SK-N-SH (cell line): ENCODE measurements around the gene CUEDC1. TPM values are rescaled to one million over a fixed set of nuclear protein-coding genes. Genes with fewer than 3 reads are reported as not detected.

Experiments
- CTCF ChIA-PET: fragments of 300-600, 350-600 bp; formaldehyde crosslinking; extraction: SDS; loops from one replicate; lab custom pipeline; 2021; lab: Yijun Ruan, JAX
- POLR2A ChIA-PET: fragments of 350-600 bp; sonication (Branson Sonifier 250); formaldehyde crosslinking; extraction: SDS; loops from one replicate; lab custom pipeline; 2020; ENCODE audit warnings: antibody characterized with exemption, inconsistent platforms; lab: Yijun Ruan, JAX
- DNase-seq: peaks from one replicate; pipeline ENCODE4 v3.0.0; 2012
- H2AFZ ChIP-seq: fragments of 200-600 bp; sonication (generic); 2 replicates; pipeline ENCODE4 v1.8.1; 2016; ENCODE audit warnings: antibody characterized with exemption, mild to moderate bottlenecking, low read depth
- H3F3A ChIP-seq: fragments of 200-600 bp; sonication (generic); replicated peaks from 2 replicates; pipeline ENCODE3; 2016; ENCODE audit warnings: antibody characterized with exemption, mild to moderate bottlenecking; ENCODE audit not compliant: insufficient read depth
- H3K27ac ChIP-seq, 2 experiments: fragments of 200-500 bp in 1 of 2; fragments of 200-600 bp in 1 of 2; sonication (Bioruptor generic) in 1 of 2; sonication (generic), shearing (Covaris generic) in 1 of 2; 2 replicates each; pipeline versions ENCODE4 v1.5.1 to v1.6.1; 2014 to 2016; ENCODE audit warnings: low read depth in 2 of 2, inconsistent platforms in 1 of 2, low read length in 1 of 2, mild to moderate bottlenecking in 1 of 2, mixed read lengths in 1 of 2
- H3K27me3 ChIP-seq: fragments of 200-600 bp; sonication (generic), shearing (Covaris generic); 2 replicates; pipeline ENCODE4 v1.6.1; 2016; ENCODE audit warnings: mixed run types; ENCODE audit not compliant: insufficient read depth
- H3K36me3 ChIP-seq, 2 experiments: fragments of 200-500 bp in 1 of 2; fragments of 200-600 bp in 1 of 2; sonication (Bioruptor generic) in 1 of 2; sonication (generic) in 1 of 2; replicated peaks in 1 of 2; 2 replicates each; pipeline versions ENCODE3 to v1.5.1; 2014 to 2016; ENCODE audit warnings: low read length in 1 of 2, mild to moderate bottlenecking in 1 of 2; ENCODE audit not compliant: insufficient read depth in 2 of 2, control insufficient read depth in 1 of 2
- H3K4me1 ChIP-seq, 2 experiments: fragments of 200-500 bp in 1 of 2; fragments of 200-600 bp in 1 of 2; sonication (Bioruptor generic) in 1 of 2; sonication (generic), shearing (Covaris generic) in 1 of 2; 2 replicates each; pipeline versions ENCODE4 v1.5.1 to v1.6.1; 2014 to 2016; ENCODE audit warnings: low read depth in 1 of 2, low read length in 1 of 2, mixed run types in 1 of 2; ENCODE audit not compliant: insufficient read depth in 2 of 2, control insufficient read depth in 1 of 2
- H3K4me2 ChIP-seq: fragments of 200-600 bp; sonication (generic), shearing (Covaris generic); 2 replicates; pipeline ENCODE4 v1.6.1; 2017; ENCODE audit warnings: mixed run types
- H3K4me3 ChIP-seq, 2 experiments: fragments of 200-500 bp in 1 of 2; fragments of 200-600 bp in 1 of 2; sonication (Bioruptor generic) in 1 of 2; sonication (generic), shearing (Covaris generic) in 1 of 2; 2 replicates each; pipeline versions ENCODE4 v1.5.1 to v1.8.1; 2014 to 2016; ENCODE audit warnings: low read depth in 2 of 2, inconsistent platforms in 1 of 2, low read length in 1 of 2, mild to moderate bottlenecking in 1 of 2, mixed read lengths in 1 of 2, moderate library complexity in 1 of 2
- H3K79me2 ChIP-seq: fragments of 200-600 bp; sonication (generic); 2 replicates; pipeline ENCODE4 v1.8.1; 2017; ENCODE audit warnings: mild to moderate bottlenecking; ENCODE audit not compliant: insufficient read depth
- H3K9ac ChIP-seq: fragments of 200-600 bp; sonication (generic); 2 replicates; pipeline ENCODE4 v1.6.1; 2017; ENCODE audit warnings: mixed run types
- H3K9me2 ChIP-seq: fragments of 200-600 bp; sonication (generic); 2 replicates; pipeline ENCODE4 v1.6.1; 2017; ENCODE audit warnings: mixed run types
- H3K9me3 ChIP-seq: fragments of 200-600 bp; sonication (generic); 2 replicates; pipeline ENCODE4 v1.6.1; 2017; ENCODE audit warnings: mixed run types, mild to moderate bottlenecking, moderate library complexity
- H4K20me1 ChIP-seq: fragments of 200-600 bp; sonication (generic); 2 replicates; pipeline ENCODE4 v1.6.1; 2017; ENCODE audit warnings: mild to moderate bottlenecking, mixed run types; ENCODE audit not compliant: insufficient read depth
- CHD2 ChIP-seq: fragments of 150-350 bp; IDR thresholded peaks from 2 replicates; pipeline ENCODE4 v1.6.1; 2018; ENCODE audit warnings: low read length; ENCODE audit not compliant: partially characterized antibody
- ELF1 ChIP-seq: IDR thresholded peaks from 2 replicates; pipeline ENCODE4 v1.4.0; 2012
- EP300 ChIP-seq, 2 experiments: IDR thresholded peaks; 2 replicates each; pipeline versions ENCODE4 v1.4.0 to v1.6.1; 2012; ENCODE audit warnings: borderline replicate concordance in 1 of 2, low read depth in 1 of 2, low read length in 1 of 2
- FOXJ3 ChIP-seq: sonication (generic); formaldehyde crosslinking; IDR thresholded peaks from 2 replicates; pipeline ENCODE4 v1.5.1; 2020; ENCODE audit warnings: mild to moderate bottlenecking, missing genetic modification reagents
- FOXM1 ChIP-seq: IDR thresholded peaks from 2 replicates; pipeline ENCODE4 v1.4.0; 2012; ENCODE audit warnings: low read depth, mild to moderate bottlenecking
- GABPA ChIP-seq: IDR thresholded peaks from 2 replicates; pipeline ENCODE4 v1.4.0; 2012; ENCODE audit warnings: low read depth, mild to moderate bottlenecking
- GATA2 ChIP-seq: sonication (generic); formaldehyde crosslinking; IDR thresholded peaks from 2 replicates; pipeline ENCODE4 v1.5.0; 2020; ENCODE audit warnings: mild to moderate bottlenecking, missing genetic modification reagents
- MEF2A ChIP-seq: IDR thresholded peaks from 2 replicates; pipeline ENCODE4 v1.4.0; 2012; ENCODE audit warnings: low read depth, borderline replicate concordance
- MXI1 ChIP-seq: IDR thresholded peaks from 2 replicates; pipeline ENCODE4 v1.6.1; 2012; ENCODE audit warnings: mild to moderate bottlenecking, low read depth, low read length, improper control_type of control experiment
- RAD21 ChIP-seq: IDR thresholded peaks from 2 replicates; pipeline ENCODE4 v1.6.1; 2012; ENCODE audit warnings: mild to moderate bottlenecking, low read length
- RCOR1 ChIP-seq: fragments of 150-350 bp; IDR thresholded peaks from 2 replicates; pipeline ENCODE4 v1.6.1; 2017; ENCODE audit warnings: antibody characterized with exemption, low read length
- RFX5 ChIP-seq: IDR thresholded peaks from 2 replicates; pipeline ENCODE4 v1.6.1; 2012; ENCODE audit warnings: mild to moderate bottlenecking, improper control_type of control experiment, low read length
- SIN3A ChIP-seq: IDR thresholded peaks from 2 replicates; pipeline ENCODE4 v1.6.1; 2012; ENCODE audit warnings: low read depth, mild to moderate bottlenecking, low read length, moderate library complexity, borderline replicate concordance
- TAF1 ChIP-seq: IDR thresholded peaks from 2 replicates; pipeline ENCODE4 v1.6.1; 2012; ENCODE audit warnings: low read depth, mild to moderate bottlenecking, low read length, moderate library complexity, borderline replicate concordance
- TEAD4 ChIP-seq: IDR thresholded peaks from 2 replicates; pipeline ENCODE4 v1.4.0; 2012; ENCODE audit warnings: mild to moderate bottlenecking, borderline replicate concordance; ENCODE audit not compliant: insufficient read depth
- USF2 ChIP-seq: fragments of 150-350 bp; IDR thresholded peaks from 2 replicates; pipeline ENCODE4 v1.6.1; 2017; ENCODE audit warnings: antibody characterized with exemption, low read length, low read depth, borderline replicate concordance
- ZBTB33 ChIP-seq: IDR thresholded peaks from 2 replicates; pipeline ENCODE4 v1.4.0; 2012; ENCODE audit warnings: low read depth, borderline replicate concordance
- WGBS: methylation state at CpG from one replicate; pipeline ENCODE4 v1.1.6; 2017; ENCODE audit warnings: low lambda C conversion rate; 5-methylcytosine and 5-hydroxymethylcytosine counted together
- polyA plus RNA-seq, 3 experiments: library from polyadenylated mRNA; depleted of rRNA; stranded (reverse); fragments of >200 nt; gene quantifications; 2 replicates each; pipeline ENCODE4 v1.2.3, GENCODE V29; 2012
- TF ChIP-seq, protein P1 (sequence below): IDR thresholded peaks from 2 replicates; pipeline ENCODE4; 2012

CUEDC1 gene
- polyA plus RNA-seq, 1 of the 3 experiments (the other 2 are of a cell fraction), result 58.9 TPM

DNA sequence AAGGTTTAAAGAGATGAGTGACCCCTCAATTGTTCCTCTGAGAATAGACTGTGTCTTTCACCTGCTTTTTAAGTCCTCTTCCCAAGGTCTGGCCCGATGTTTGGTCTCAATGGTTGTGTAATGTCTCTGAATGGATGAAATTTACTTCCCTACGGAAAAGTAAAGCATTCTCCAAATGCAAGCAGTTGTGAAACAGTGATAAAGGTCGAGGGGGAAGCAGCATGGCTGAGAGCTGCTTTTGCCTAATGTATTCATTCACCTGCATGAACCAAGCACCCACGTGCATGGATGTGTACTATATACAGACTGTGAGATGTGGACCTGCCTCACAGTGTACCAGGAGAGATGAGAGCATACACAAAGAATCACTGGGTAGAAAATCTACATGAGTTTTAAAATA, 116.8 kb downstream of the CUEDC1 start:
- Histone ChIP-seq H3K9ac (no peak overlapping the region), H3K27me3 (no peaks in the 10 kb centered on the region), H3K9me2 (no peaks in the 10 kb centered on the region), H2AFZ (no peak overlapping the region), H3K9me3 (no peaks in the 10 kb centered on the region), H3K27ac (no peak overlapping the region), H3K4me2 (no peak overlapping the region), H3K36me3 (peaks cover 40 to 52% of the 10 kb centered on the region in 2 experiments), H3K4me3 (no peak overlapping the region), H4K20me1 (peaks cover 6% of the 10 kb centered on the region), H3K79me2 (peaks cover 14% of the 10 kb centered on the region), H3K4me1 (peaks cover 0 to 3% of the 10 kb centered on the region in 2 experiments; a peak in 1 of 4 replicates), H3F3A (peaks cover 18% of the 10 kb centered on the region)
- TF ChIP-seq, protein P1, sequence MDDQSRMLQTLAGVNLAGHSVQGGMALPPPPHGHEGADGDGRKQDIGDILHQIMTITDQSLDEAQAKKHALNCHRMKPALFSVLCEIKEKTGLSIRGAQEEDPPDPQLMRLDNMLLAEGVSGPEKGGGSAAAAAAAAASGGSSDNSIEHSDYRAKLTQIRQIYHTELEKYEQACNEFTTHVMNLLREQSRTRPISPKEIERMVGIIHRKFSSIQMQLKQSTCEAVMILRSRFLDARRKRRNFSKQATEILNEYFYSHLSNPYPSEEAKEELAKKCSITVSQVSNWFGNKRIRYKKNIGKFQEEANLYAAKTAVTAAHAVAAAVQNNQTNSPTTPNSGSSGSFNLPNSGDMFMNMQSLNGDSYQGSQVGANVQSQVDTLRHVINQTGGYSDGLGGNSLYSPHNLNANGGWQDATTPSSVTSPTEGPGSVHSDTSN, result no peak
- TF ChIP-seq USF2 (no peak), FOXJ3 (no peak), GATA2 (CRISPR knock-in tag) (no peak), ZBTB33 (no peak), TEAD4 (no peak), MEF2A (no peak), GABPA (no peak), EP300 (IDR thresholded peaks at IDR 0.05; ENCODE audit: borderline replicate concordance in 1 of 2, low read depth in 1 of 2, low read length in 1 of 2) (no peak), RCOR1 (no peak), RFX5 (no peak), MXI1 (no peak), RAD21 (no peak), ELF1 (no peak), SIN3A (no peak), FOXM1 (no peak), TAF1 (no peak), CHD2 (no peak)
- ChIA-PET POLR2A (no interaction called here), CTCF (interaction anchor here (1.0 to 1.6 kb wide), 6 partner anchors 10 to 274 kb away, joined by 3 to 10 read pairs (median 4); no protein-coding TSS in a partner anchor)
- DNase-seq, result no peak
- 87% methylated on average over 4 of the region's 4 CpGs for WGBS
